ENCODE measurements around the gene PTPN9. TPM values are rescaled to one million over a fixed set of nuclear protein-coding genes. Genes with fewer than 3 reads are reported as not detected.

The PTPN9 gene
- total RNA-seq, 1 donor from 2014 or later: 36.2 TPM

DNA sequence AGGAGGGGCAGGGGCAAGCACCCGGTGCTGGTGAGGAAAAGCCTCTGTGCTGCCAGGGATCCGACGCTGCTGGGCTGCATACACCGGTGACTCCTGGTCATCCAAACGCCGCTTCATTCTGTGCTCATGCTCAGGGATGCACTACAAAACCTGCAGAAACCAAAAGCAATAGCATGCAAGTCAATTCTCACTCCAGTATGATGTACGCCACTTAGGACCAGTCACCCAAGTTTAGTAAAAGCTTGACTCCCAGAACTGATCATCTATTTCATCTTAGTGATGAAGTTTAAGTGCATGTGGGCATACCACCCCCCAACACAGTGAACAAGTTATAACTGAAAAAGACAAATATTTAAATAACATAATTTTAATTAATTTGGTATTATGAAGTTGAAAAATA is 148.9 kb downstream of the PTPN9 start:
- Mint-ChIP-seq H3K4me3 (no peak overlapping the region), H3K27me3 (ENCODE audit: low read depth) (no peaks in the 10 kb centered on the region), H3K27ac (no peak overlapping the region), H3K9me3 (no peaks in the 10 kb centered on the region), H3K36me3 (peaks cover 10% of the 10 kb centered on the region), H3K4me1 (peaks cover 5% of the 10 kb centered on the region)
- TF ChIP-seq, protein P1, sequence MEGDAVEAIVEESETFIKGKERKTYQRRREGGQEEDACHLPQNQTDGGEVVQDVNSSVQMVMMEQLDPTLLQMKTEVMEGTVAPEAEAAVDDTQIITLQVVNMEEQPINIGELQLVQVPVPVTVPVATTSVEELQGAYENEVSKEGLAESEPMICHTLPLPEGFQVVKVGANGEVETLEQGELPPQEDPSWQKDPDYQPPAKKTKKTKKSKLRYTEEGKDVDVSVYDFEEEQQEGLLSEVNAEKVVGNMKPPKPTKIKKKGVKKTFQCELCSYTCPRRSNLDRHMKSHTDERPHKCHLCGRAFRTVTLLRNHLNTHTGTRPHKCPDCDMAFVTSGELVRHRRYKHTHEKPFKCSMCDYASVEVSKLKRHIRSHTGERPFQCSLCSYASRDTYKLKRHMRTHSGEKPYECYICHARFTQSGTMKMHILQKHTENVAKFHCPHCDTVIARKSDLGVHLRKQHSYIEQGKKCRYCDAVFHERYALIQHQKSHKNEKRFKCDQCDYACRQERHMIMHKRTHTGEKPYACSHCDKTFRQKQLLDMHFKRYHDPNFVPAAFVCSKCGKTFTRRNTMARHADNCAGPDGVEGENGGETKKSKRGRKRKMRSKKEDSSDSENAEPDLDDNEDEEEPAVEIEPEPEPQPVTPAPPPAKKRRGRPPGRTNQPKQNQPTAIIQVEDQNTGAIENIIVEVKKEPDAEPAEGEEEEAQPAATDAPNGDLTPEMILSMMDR (IDR thresholded peaks at IDR 0.05; ENCODE audit: unreplicated experiment): no peak
- no peak for DNase-seq (ENCODE audit: low spot score in 2 of 2, unreplicated experiment in 2 of 2)

DNA sequence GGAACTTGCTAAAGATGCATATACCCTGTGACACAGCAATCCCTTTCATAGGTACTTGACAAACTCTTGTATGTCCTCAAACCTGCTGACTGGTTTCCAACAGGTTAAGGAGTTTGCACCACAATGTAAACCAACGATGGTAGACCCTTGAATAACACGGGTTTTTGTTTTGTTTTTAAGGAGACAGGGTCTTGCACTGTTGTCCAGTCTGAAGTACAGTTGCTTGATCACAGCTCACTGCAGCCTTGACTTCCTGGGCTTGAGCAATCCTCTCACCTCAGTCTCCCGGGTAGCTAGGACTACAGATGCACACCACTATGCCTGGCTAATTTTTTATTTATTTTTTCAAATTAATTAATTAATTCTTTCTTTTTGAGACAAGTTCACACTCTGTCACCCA is 151.0 kb downstream of the PTPN9 start:
- H3K9me3 Mint-ChIP-seq: no peaks in the 10 kb centered on the region
- peaks cover 7% of the 10 kb centered on the region for H3K36me3 Mint-ChIP-seq
- H3K4me3 Mint-ChIP-seq: no peak overlapping the region
- no peak overlapping the region for H3K27ac Mint-ChIP-seq
- no peaks in the 10 kb centered on the region for H3K4me1 Mint-ChIP-seq
- H3K27me3 Mint-ChIP-seq (ENCODE audit: low read depth): no peaks in the 10 kb centered on the region
- no peak for DNase-seq (ENCODE audit: low spot score in 2 of 2, unreplicated experiment in 2 of 2)
- TF ChIP-seq, protein P1 (IDR thresholded peaks at IDR 0.05; ENCODE audit: unreplicated experiment): no peak

DNA sequence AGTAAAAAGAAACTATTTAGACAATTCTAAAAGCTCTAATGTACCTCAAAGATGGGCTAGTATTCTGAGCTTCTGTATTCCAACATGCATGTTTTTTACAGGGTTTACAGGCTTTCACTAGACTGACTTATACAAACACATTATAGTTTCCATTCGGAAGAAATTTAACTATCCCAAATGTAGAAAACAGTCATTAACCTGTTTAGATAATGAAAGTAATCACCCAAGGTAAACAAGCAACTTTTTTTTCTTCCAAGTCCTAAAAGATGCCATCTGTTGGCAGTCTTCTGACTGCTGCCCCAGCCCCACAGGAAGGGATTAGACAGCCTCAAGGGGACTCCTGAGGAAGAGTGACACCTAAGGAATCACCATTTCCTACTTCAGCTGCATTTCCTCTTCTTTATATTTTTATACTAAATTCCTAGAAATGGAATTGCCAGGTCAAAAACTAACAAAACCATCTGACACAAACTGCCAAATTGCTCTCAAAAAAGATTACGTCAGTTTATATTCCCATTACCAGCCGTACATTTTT is 153.1 kb downstream of the PTPN9 start:
- Mint-ChIP-seq H3K9me3 (no peaks in the 10 kb centered on the region), H3K36me3 (peaks cover 14% of the 10 kb centered on the region), H3K4me1 (no peaks in the 10 kb centered on the region), H3K4me3 (no peak overlapping the region), H3K27ac (no peak overlapping the region), H3K27me3 (ENCODE audit: low read depth) (no peaks in the 10 kb centered on the region)
- no peak for DNase-seq (ENCODE audit: low spot score in 2 of 2, unreplicated experiment in 2 of 2)
- TF ChIP-seq, protein P1 (IDR thresholded peaks at IDR 0.05; ENCODE audit: unreplicated experiment): no peak

DNA sequence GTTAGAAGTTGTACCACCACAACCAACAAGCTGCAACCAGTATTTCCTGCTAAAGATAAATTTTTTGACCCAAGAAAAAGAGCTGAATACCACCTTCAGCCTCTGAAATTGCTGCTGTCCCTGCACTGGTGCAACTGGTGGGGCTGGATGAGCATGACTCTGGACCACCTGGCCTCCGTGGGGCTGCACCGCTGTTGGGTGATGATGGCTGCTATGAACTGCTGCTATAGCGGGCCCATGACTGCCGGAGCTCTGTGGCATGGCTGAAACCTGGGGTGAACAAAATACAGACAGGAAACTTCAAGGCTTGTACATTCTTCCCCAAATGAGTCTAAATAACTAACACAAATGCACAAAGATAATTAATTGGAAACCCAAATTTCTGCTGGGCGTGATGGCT is 156.6 kb downstream of the PTPN9 start:
- no peak for DNase-seq (ENCODE audit: low spot score in 2 of 2, unreplicated experiment in 2 of 2)
- Mint-ChIP-seq H3K27me3 (ENCODE audit: low read depth) (no peaks in the 10 kb centered on the region), H3K4me3 (no peak overlapping the region), H3K27ac (no peak overlapping the region), H3K36me3 (peaks cover 16% of the 10 kb centered on the region), H3K9me3 (no peaks in the 10 kb centered on the region), H3K4me1 (no peaks in the 10 kb centered on the region)
- TF ChIP-seq, protein P1 (IDR thresholded peaks at IDR 0.05; ENCODE audit: unreplicated experiment): no peak

DNA sequence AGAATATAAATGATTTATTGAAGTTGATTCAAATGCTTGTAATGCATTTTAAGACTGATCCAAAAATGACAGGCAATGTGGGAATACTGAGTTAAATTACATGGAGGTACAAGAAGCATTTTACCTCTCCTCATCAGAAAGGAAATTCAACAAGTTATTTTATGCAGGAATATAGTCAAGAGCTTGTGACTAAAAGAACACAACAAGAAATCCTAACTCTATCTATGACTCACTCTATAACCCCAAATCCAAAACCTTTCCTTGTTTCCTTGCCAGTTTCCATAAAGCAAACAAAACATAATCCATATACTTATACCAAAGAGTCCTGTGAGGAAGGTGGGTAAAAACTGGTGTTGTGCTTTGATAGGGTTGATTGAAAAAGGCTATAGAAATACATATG is 158.4 kb downstream of the PTPN9 start:
- TF ChIP-seq, protein P1 (IDR thresholded peaks at IDR 0.05; ENCODE audit: unreplicated experiment): no peak
- no peaks in the 10 kb centered on the region for H3K27me3 Mint-ChIP-seq (ENCODE audit: low read depth)
- H3K36me3 Mint-ChIP-seq: peaks cover 16% of the 10 kb centered on the region
- H3K4me3 Mint-ChIP-seq: no peak overlapping the region
- H3K9me3 Mint-ChIP-seq: no peaks in the 10 kb centered on the region
- no peak overlapping the region for H3K27ac Mint-ChIP-seq
- no peaks in the 10 kb centered on the region for H3K4me1 Mint-ChIP-seq
- DNase-seq (ENCODE audit: low spot score in 2 of 2, unreplicated experiment in 2 of 2): no peak

DNA sequence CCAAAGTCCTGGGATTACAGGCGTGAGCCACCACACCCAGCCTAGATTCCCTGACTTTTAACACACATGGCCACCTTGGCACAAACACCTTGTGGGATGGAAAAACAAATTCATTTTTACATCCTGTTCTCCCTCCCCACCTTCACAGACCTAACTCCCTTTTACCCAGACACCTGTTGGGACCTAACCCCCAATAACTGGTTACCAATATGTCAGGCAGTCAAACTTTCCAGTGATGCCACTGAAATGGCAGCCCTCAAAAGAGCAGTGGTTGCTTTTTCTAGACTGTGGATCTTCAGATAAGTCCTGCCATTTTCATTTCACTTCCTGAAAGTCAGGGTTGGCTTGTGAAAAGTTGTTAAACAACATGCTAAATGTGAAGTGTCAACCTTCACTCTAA is 162.5 kb downstream of the PTPN9 start:
- H3K27me3 Mint-ChIP-seq (ENCODE audit: low read depth): no peaks in the 10 kb centered on the region
- DNase-seq (ENCODE audit: low spot score in 2 of 2, unreplicated experiment in 2 of 2): no peak
- H3K4me3 Mint-ChIP-seq: no peak overlapping the region
- H3K9me3 Mint-ChIP-seq: no peaks in the 10 kb centered on the region
- H3K4me1 Mint-ChIP-seq: no peaks in the 10 kb centered on the region
- H3K27ac Mint-ChIP-seq: no peak overlapping the region
- H3K36me3 Mint-ChIP-seq: peaks cover 26% of the 10 kb centered on the region
- TF ChIP-seq, protein P1 (IDR thresholded peaks at IDR 0.05; ENCODE audit: unreplicated experiment): no peak

Measured in mesothelial cell of epicardium (in vitro differentiated cells).